Stomach (tissue), 9 donors: ENCODE data around the gene MATCAP1. TPM values are rescaled to one million over a fixed set of nuclear protein-coding genes. Genes with fewer than 3 reads are reported as not detected.
A peak's percentile ranks its signal among the peaks of the same experiment; 100 is the strongest.

Source experiments
- DNase-seq, 2 donors: peaks; one replicate each; pipeline versions ENCODE4 v3.0.0 to v3.0.0-alpha.2; 2013 to 2019
- H3K27ac ChIP-seq, 5 donors: fragments of 200-600 bp in 4 of 5; sonication (generic) in 4 of 5; one replicate each; pipeline ENCODE4 v1.5.1; 2013 to 2019; ENCODE audit warnings: mild to moderate bottlenecking in 1 of 5, moderate library complexity in 1 of 5
- H3K27me3 ChIP-seq, 3 donors: fragments of 200-600 bp; sonication (generic); one replicate each; pipeline ENCODE4 v1.5.1; 2017 to 2019; ENCODE audit warnings: mixed run types in 1 of 3
- H3K36me3 ChIP-seq, 4 donors: fragments of 200-600 bp; sonication (generic); 1 replicate in 3 of 4; 2 replicates in 1 of 4; pipeline ENCODE4 v1.5.1; 2016 to 2019
- H3K4me1 ChIP-seq, 4 donors: fragments of 200-600 bp; sonication (generic); one replicate each; pipeline ENCODE4 v1.5.1; 2016 to 2019
- H3K4me3 ChIP-seq, 4 donors: fragments of 200-600 bp; sonication (generic) in 3 of 4; one replicate each; pipeline ENCODE4 v1.5.1; 2016 to 2019; ENCODE audit warnings: mild to moderate bottlenecking in 1 of 4
- H3K9me3 ChIP-seq, 4 donors: fragments of 200-600 bp; sonication (generic); one replicate each; pipeline ENCODE4 v1.5.1; 2016 to 2019
- CTCF ChIP-seq, 7 experiments: fragments of 450-650 bp in 4 of 7; fragments of 200-600 bp in 3 of 7; sonication (generic) in 3 of 7; IDR thresholded peaks; one replicate each; pipeline ENCODE4 v1.5.1; 2016 to 2019; ENCODE audit warnings: antibody characterized with exemption in 7 of 7, control low read depth in 2 of 7, mild to moderate bottlenecking in 1 of 7
- EP300 ChIP-seq: sonication (generic); formaldehyde crosslinking; IDR thresholded peaks from one replicate; pipeline ENCODE4 v1.6.1; 2017; ENCODE audit warnings: antibody characterized with exemption
- POLR2A ChIP-seq, 4 donors: fragments of 450-650 bp; IDR thresholded peaks; one replicate each; pipeline ENCODE4 v1.6.1; 2016; ENCODE audit warnings: antibody characterized with exemption in 4 of 4, control low read depth in 2 of 4, mild to moderate bottlenecking in 1 of 4, moderate library complexity in 1 of 4
- POLR2AphosphoS5 ChIP-seq, 3 donors: sonication (generic); formaldehyde crosslinking; IDR thresholded peaks; one replicate each; pipeline ENCODE4 v1.6.1; 2016; ENCODE audit warnings: antibody characterized with exemption in 3 of 3
- WGBS, 5 donors: extraction: QIAGEN DNeasy Blood & Tissue Kit in 3 of 5; methylation state at CpG; one replicate each; pipeline versions ENCODE4 v1.1.5 to v1.1.7; 2013 to 2018; 5-methylcytosine and 5-hydroxymethylcytosine counted together
- intact Hi-C: fragments of 100-400 bp; cut with DNase I; formaldehyde crosslinking; loops from one replicate; pipeline ENCODE4 v1.15.1; 2023; ENCODE audit warnings: low total_unique reads
- polyA plus RNA-seq, 3 donors: library from polyadenylated mRNA; stranded (reverse); fragments of 200-250 nt; gene quantifications; one replicate each; pipeline ENCODE4 v1.2.3, GENCODE V29; 2013
- total RNA-seq, 5 donors: library from RNA; depleted of rRNA; stranded (reverse); fragments of >200 nt; gene quantifications; one replicate each; pipeline versions ENCODE4 v1.1.0 to v1.2.3, GENCODE V29; 2014 to 2016
- donor health status: healthy with polysubstance abuse.
- donor health status: Bipolar disorder and iron deficiency.
- donor health status: healthy.

MATCAP1 gene
- total and polyA plus RNA-seq, 8 donors, result 8.5 to 156 (median 18.8) TPM

GRCh38 chr16:67150833-67151396, 32.8 kb downstream of the MATCAP1 start, which contains the start of gene B3GNT9:
Gene B3GNT9, minus strand, starts transcription at chr16:67150998. Its CDS starts 513 bp downstream, at chr16:67150485.
- DNase-seq, result peak; percentile 67 to 91
- Histone ChIP-seq H3K9me3 (no peaks in the 10 kb centered on the region), H3K4me3 (peak within 1 kb of the TSS; percentile 61 to 72 (median 63)), H3K4me1 (peaks cover 20 to 45% (median 41%) of the 10 kb centered on the region in 4 donors), H3K27ac (peak within 1 kb of the TSS; percentile 75 to 91 (median 86)), H3K36me3 (peaks cover 15 to 45% (median 35%) of the 10 kb centered on the region in 4 donors), H3K27me3 (peaks cover 0 to 30% (median 0%) of the 10 kb centered on the region in 3 donors)
- intact Hi-C loops, result loop anchor here (5.0 kb wide), 1 partner anchor 174 kb away; no protein-coding TSS in a partner anchor
- WGBS, 5 donors, result 1 to 3% (median 2%) methylated on average over 19 to 34 of the region's 34 CpGs
- peak in 1 of 7 experiments; percentile 13 for TF ChIP-seq CTCF (IDR thresholded peaks at IDR 0.05)
- TF ChIP-seq POLR2AphosphoS5 (IDR thresholded peaks at IDR 0.05), result peak in 2 of 3 donors; percentile 6 to 21
- no peak for TF ChIP-seq EP300

DNA sequence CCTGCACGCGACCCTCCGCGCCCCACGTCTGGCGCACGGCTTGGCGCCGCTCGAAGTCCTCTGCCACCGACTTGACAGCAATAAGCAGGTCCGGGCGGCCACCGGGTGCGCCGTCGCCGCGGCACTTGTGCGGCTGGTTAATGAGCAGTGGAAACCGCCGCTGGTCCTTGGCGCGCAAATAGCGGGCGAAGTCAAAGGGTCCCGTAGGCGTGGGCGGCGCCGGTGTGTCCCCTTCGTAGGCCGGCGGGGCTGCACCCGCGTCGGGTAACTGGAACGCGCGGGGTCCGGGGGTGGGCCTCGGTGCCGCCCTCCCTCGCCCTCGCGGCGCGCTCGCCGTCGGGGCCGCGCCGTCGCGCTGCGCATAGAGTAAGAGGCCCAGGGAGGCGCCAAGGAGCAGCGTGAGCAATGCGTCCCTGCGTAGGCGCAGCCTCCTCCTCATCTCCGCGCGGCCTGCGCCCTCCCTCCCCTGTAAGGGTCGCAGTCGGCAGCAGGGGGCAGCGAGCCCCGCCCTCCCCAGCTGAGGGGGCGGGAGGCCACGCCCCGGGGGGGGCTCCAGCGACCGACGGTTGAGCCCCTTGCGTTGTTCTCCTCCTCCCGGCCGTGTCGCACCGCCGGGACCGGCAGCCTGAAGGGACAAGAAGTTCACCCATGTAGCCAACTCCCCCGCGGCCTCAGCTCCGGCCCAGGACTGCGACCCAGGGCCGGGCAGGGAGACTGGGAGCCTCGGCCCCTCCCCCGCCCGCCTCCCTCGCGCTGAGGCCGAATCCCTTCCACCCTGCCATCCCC, 33.5 kb downstream of the MATCAP1 start:
- TF ChIP-seq CTCF (IDR thresholded peaks at IDR 0.05) (peak in 1 of 7 experiments; percentile 9), POLR2AphosphoS5 (IDR thresholded peaks at IDR 0.05) (peak in 1 of 3 donors; percentile 1), EP300 (no peak)
- Histone ChIP-seq H3K9me3 (no peaks in the 10 kb centered on the region), H3K27ac (peak overlapping the region; percentile 75 to 91 (median 86)), H3K4me1 (peaks cover 14 to 38% (median 34%) of the 10 kb centered on the region in 4 donors), H3K36me3 (peaks cover 21 to 52% (median 42%) of the 10 kb centered on the region in 4 donors), H3K27me3 (peaks cover 0 to 30% (median 0%) of the 10 kb centered on the region in 3 donors), H3K4me3 (peak overlapping the region; percentile 61 to 72 (median 63))
- 5 to 13% (median 9%) methylated on average over 6 to 93 of the region's 94 CpGs for WGBS, 5 donors
- peak in 1 of 2 donors; percentile 90 for DNase-seq
- intact Hi-C loops, result loop anchor here (5.0 kb wide), 1 partner anchor 173 kb away; no protein-coding TSS in a partner anchor

GRCh38 chr16:67149276-67150046, 34.3 kb downstream of the MATCAP1 start:
- Histone ChIP-seq H3K36me3 (peaks cover 26 to 58% (median 50%) of the 10 kb centered on the region in 4 donors), H3K27ac (peak overlapping the region in 3 of 5 donors; percentile 85 to 91 (median 89)), H3K9me3 (no peaks in the 10 kb centered on the region), H3K27me3 (peaks cover 0 to 24% (median 0%) of the 10 kb centered on the region in 3 donors), H3K4me3 (peak overlapping the region in 2 of 4 donors; percentile 61 to 64), H3K4me1 (peaks cover 8 to 30% (median 26%) of the 10 kb centered on the region in 4 donors)
- TF ChIP-seq CTCF (IDR thresholded peaks at IDR 0.05) (no peak), POLR2A (IDR thresholded peaks at IDR 0.05) (no peak), EP300 (no peak), POLR2AphosphoS5 (IDR thresholded peaks at IDR 0.05) (no peak)
- WGBS, 5 donors, result 65 to 72% (median 69%) methylated on average over 51 to 77 of the region's 77 CpGs
- DNase-seq, result peak in 1 of 2 donors; percentile 46
- intact Hi-C loops, result loop anchor here (5.0 kb wide), 1 partner anchor 172 kb away; no protein-coding TSS in a partner anchor
